GM12878 (cell line): ENCODE data around the gene MYL12A. TPM values are rescaled to one million over a fixed set of nuclear protein-coding genes. Genes with fewer than 3 reads are reported as not detected.

Experiments
- CBFB ChIP-seq: IDR thresholded peaks from 2 replicates; pipeline ENCODE4 v1.6.1; 2016; ENCODE audit warnings: antibody characterized with exemption, low read depth
- CBX3 ChIP-seq: fragments of 200-600 bp; sonication (generic); IDR thresholded peaks from 2 replicates; pipeline ENCODE4 v1.6.1; 2016; ENCODE audit warnings: low read depth, borderline replicate concordance
- CBX5 ChIP-seq: sonication (generic); IDR thresholded peaks from 2 replicates; pipeline ENCODE4 v1.6.1; 2016; ENCODE audit warnings: low read depth, moderate library complexity, mild to moderate bottlenecking, inconsistent platforms
- CHD1 ChIP-seq: IDR thresholded peaks from 2 replicates; pipeline ENCODE4 v1.6.1; 2012; ENCODE audit warnings: low read depth, low read length, improper control_type of control experiment
- EZH2 ChIP-seq: IDR thresholded peaks from 2 replicates; pipeline ENCODE4 v1.6.1; 2012; ENCODE audit warnings: low read depth, mild to moderate bottlenecking, control low read depth, inconsistent platforms, low read length, borderline replicate concordance; ENCODE audit not compliant: control insufficient read depth
- LARP7 ChIP-seq: fragments of 450-650 bp; IDR thresholded peaks from 2 replicates; pipeline ENCODE4 v1.6.1; 2017; ENCODE audit warnings: mild to moderate bottlenecking
- MYC ChIP-seq: IDR thresholded peaks from 2 replicates; pipeline ENCODE4 v1.6.1; 2011; ENCODE audit warnings: mild to moderate bottlenecking, low read length, moderate library complexity, inconsistent platforms; ENCODE audit not compliant: insufficient read depth, insufficient replicate concordance, insufficient read length, severe bottlenecking
- NFYA ChIP-seq: IDR thresholded peaks from 2 replicates; pipeline ENCODE4 v1.6.1; 2011; ENCODE audit warnings: low read depth, mild to moderate bottlenecking, low read length, improper control_type of control experiment, borderline replicate concordance
- NR2F1 ChIP-seq: fragments of 450-650 bp; conservative IDR thresholded peaks from 2 replicates; pipeline ENCODE4 v1.6.1; 2017; ENCODE audit warnings: mild to moderate bottlenecking
- POLR2AphosphoS2 ChIP-seq: IDR thresholded peaks from 2 replicates; pipeline ENCODE4 v1.6.1; 2011; ENCODE audit warnings: low read depth, mild to moderate bottlenecking, low read length, improper control_type of control experiment, moderate library complexity
- TCF12 ChIP-seq: IDR thresholded peaks from 2 replicates; pipeline ENCODE4 v1.6.1; 2011; ENCODE audit warnings: low read depth, mild to moderate bottlenecking, low read length
- TCF7 ChIP-seq: IDR thresholded peaks from 2 replicates; pipeline ENCODE4 v1.6.1; 2014; ENCODE audit warnings: antibody characterized with exemption, borderline replicate concordance
- ZNF274 ChIP-seq: IDR thresholded peaks from one replicate; pipeline ENCODE4 v1.8.0; 2011; ENCODE audit not compliant: insufficient read length, insufficient read depth
- ZNF622 ChIP-seq: fragments of 450-650 bp; IDR thresholded peaks from 2 replicates; pipeline ENCODE4 v1.6.1; 2017; ENCODE audit warnings: mild to moderate bottlenecking, inconsistent platforms
- polyA plus RNA-seq, 11 experiments: library from polyadenylated mRNA; depleted of rRNA in 4 of 11; unstranded in 6 of 11; stranded (reverse) in 5 of 11; fragments of >200 nt; fragmentation: Nextera tagmentation in 4 of 11; fragmentation: Illumina TruSeq in 1 of 11; extraction: Ambion mirVana in 4 of 11; extraction: Trizol in 1 of 11; gene quantifications; 1 replicate in 1 of 11; 2 replicates in 10 of 11; pipeline versions ENCODE4 v1.2.1 to v1.2.3, GENCODE V29; 2011 to 2016; ENCODE audit warnings: inconsistent platforms in 2 of 11, missing spikeins in 2 of 11, low read depth in 1 of 11
- total RNA-seq, 4 experiments: library from RNA; depleted of rRNA in 3 of 4; stranded (reverse); fragments of >200 nt in 3 of 4; fragmentation: Illumina TruSeq in 1 of 4; extraction: Trizol in 1 of 4; gene quantifications; 2 replicates each; pipeline versions ENCODE4 v1.2.1 to v1.2.3, GENCODE V29; 2013 to 2021
- TF ChIP-seq, protein P1 (sequence below): fragments of 450-650 bp; IDR thresholded peaks from 2 replicates; pipeline ENCODE4 v1.6.1; 2017; ENCODE audit warnings: borderline replicate concordance
- TF ChIP-seq, protein P2 (sequence below): fragments of 450-650 bp; formaldehyde crosslinking; IDR thresholded peaks from 2 replicates; pipeline ENCODE4 v1.4.0; 2020; ENCODE audit warnings: mild to moderate bottlenecking, moderate library complexity
- TF ChIP-seq, protein P3 (sequence below): IDR thresholded peaks from 2 replicates; pipeline ENCODE4 v1.6.1; 2011; ENCODE audit warnings: low read depth, low read length, improper control_type of control experiment, borderline replicate concordance
- TF ChIP-seq, protein P4 (sequence below): fragments of 450-650 bp; IDR thresholded peaks from 2 replicates; pipeline ENCODE4 v1.6.1; 2017; ENCODE audit warnings: mild to moderate bottlenecking, moderate library complexity
- TF ChIP-seq, protein P5 (sequence below): IDR thresholded peaks from 2 replicates; pipeline ENCODE4 v1.6.1; 2012; ENCODE audit warnings: low read depth, low read length, improper control_type of control experiment

Gene MYL12A
- total and polyA plus RNA-seq, 10 of the 15 experiments (the other 5 are each of a cell fraction or from before 2014, with no cell fraction given), result 488 to 1,663 (median 924) TPM

DNA sequence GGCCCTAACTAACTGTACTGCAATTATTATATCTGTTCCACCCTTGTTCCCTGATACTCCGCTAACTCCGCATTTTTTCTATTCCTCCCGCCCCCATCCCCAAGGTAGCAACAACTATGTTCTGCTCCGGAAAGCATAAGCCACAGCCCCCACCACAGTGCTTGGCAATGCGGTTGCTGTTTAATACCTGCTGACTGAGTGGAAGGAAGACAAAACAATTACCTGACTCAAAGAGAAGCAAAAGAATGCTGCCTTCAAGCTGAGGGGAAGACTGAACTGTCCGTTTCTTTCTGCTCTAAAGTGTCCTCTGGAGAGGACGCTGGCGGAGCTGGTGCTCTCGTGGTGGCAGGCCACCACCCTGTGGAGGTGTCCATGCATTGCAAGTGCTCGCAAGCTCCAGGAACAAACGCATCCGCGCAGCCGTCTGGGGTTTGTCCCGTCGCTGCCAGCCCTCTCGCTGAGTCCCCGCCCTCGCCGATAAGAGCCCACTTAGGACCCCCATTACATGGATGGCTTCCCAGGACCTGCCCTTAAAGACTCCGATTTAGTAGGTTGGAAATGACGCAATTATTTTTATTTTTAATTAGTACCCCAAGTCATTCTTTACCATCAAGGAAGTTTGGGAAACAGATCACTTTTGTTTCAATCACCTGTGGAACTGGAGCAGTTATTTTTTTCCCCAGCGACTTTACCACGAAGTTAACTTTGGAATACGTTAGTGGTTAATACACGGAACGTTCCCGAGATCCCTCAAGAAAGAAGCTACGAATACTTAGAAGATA is 1.6 kb upstream of the MYL12A start (continued):
- TF ChIP-seq, protein P1, sequence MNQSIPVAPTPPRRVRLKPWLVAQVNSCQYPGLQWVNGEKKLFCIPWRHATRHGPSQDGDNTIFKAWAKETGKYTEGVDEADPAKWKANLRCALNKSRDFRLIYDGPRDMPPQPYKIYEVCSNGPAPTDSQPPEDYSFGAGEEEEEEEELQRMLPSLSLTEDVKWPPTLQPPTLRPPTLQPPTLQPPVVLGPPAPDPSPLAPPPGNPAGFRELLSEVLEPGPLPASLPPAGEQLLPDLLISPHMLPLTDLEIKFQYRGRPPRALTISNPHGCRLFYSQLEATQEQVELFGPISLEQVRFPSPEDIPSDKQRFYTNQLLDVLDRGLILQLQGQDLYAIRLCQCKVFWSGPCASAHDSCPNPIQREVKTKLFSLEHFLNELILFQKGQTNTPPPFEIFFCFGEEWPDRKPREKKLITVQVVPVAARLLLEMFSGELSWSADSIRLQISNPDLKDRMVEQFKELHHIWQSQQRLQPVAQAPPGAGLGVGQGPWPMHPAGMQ, result no peak
- TF ChIP-seq NFYA, result no peak
- TF ChIP-seq EZH2, result no peak
- no peak for TF ChIP-seq TCF12
- TF ChIP-seq MYC, result no peak
- no peak for TF ChIP-seq POLR2AphosphoS2
- TF ChIP-seq CBX5, result no peak
- 0 out of 2 replicates have a peak, but pooled peaks have one; percentile 7 for TF ChIP-seq NR2F1
- TF ChIP-seq ZNF622, result no peak
- no peak for TF ChIP-seq CBX3
- TF ChIP-seq, protein P2, sequence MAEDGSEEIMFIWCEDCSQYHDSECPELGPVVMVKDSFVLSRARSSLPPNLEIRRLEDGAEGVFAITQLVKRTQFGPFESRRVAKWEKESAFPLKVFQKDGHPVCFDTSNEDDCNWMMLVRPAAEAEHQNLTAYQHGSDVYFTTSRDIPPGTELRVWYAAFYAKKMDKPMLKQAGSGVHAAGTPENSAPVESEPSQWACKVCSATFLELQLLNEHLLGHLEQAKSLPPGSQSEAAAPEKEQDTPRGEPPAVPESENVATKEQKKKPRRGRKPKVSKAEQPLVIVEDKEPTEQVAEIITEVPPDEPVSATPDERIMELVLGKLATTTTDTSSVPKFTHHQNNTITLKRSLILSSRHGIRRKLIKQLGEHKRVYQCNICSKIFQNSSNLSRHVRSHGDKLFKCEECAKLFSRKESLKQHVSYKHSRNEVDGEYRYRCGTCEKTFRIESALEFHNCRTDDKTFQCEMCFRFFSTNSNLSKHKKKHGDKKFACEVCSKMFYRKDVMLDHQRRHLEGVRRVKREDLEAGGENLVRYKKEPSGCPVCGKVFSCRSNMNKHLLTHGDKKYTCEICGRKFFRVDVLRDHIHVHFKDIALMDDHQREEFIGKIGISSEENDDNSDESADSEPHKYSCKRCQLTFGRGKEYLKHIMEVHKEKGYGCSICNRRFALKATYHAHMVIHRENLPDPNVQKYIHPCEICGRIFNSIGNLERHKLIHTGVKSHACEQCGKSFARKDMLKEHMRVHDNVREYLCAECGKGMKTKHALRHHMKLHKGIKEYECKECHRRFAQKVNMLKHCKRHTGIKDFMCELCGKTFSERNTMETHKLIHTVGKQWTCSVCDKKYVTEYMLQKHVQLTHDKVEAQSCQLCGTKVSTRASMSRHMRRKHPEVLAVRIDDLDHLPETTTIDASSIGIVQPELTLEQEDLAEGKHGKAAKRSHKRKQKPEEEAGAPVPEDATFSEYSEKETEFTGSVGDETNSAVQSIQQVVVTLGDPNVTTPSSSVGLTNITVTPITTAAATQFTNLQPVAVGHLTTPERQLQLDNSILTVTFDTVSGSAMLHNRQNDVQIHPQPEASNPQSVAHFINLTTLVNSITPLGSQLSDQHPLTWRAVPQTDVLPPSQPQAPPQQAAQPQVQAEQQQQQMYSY (CRISPR knock-in tag), result no peak
- TF ChIP-seq, protein P3, sequence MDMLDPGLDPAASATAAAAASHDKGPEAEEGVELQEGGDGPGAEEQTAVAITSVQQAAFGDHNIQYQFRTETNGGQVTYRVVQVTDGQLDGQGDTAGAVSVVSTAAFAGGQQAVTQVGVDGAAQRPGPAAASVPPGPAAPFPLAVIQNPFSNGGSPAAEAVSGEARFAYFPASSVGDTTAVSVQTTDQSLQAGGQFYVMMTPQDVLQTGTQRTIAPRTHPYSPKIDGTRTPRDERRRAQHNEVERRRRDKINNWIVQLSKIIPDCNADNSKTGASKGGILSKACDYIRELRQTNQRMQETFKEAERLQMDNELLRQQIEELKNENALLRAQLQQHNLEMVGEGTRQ, result no peak
- TF ChIP-seq CHD1, result no peak
- TF ChIP-seq ZNF274, result no peak
- TF ChIP-seq, protein P4, sequence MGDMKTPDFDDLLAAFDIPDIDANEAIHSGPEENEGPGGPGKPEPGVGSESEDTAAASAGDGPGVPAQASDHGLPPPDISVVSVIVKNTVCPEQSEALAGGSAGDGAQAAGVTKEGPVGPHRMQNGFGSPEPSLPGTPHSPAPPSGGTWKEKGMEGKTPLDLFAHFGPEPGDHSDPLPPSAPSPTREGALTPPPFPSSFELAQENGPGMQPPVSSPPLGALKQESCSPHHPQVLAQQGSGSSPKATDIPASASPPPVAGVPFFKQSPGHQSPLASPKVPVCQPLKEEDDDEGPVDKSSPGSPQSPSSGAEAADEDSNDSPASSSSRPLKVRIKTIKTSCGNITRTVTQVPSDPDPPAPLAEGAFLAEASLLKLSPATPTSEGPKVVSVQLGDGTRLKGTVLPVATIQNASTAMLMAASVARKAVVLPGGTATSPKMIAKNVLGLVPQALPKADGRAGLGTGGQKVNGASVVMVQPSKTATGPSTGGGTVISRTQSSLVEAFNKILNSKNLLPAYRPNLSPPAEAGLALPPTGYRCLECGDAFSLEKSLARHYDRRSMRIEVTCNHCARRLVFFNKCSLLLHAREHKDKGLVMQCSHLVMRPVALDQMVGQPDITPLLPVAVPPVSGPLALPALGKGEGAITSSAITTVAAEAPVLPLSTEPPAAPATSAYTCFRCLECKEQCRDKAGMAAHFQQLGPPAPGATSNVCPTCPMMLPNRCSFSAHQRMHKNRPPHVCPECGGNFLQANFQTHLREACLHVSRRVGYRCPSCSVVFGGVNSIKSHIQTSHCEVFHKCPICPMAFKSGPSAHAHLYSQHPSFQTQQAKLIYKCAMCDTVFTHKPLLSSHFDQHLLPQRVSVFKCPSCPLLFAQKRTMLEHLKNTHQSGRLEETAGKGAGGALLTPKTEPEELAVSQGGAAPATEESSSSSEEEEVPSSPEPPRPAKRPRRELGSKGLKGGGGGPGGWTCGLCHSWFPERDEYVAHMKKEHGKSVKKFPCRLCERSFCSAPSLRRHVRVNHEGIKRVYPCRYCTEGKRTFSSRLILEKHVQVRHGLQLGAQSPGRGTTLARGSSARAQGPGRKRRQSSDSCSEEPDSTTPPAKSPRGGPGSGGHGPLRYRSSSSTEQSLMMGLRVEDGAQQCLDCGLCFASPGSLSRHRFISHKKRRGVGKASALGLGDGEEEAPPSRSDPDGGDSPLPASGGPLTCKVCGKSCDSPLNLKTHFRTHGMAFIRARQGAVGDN, result peak; percentile 43
- no peak; the same call in none of the 2 replicates for TF ChIP-seq LARP7
- TF ChIP-seq TCF7, result no peak
- no peak; the same call in 1 of the 2 replicates for TF ChIP-seq CBFB
- TF ChIP-seq, protein P5, sequence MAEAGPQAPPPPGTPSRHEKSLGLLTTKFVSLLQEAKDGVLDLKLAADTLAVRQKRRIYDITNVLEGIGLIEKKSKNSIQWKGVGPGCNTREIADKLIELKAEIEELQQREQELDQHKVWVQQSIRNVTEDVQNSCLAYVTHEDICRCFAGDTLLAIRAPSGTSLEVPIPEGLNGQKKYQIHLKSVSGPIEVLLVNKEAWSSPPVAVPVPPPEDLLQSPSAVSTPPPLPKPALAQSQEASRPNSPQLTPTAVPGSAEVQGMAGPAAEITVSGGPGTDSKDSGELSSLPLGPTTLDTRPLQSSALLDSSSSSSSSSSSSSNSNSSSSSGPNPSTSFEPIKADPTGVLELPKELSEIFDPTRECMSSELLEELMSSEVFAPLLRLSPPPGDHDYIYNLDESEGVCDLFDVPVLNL, result no peak
